Thymus (tissue), 11 donors: Measurements from ENCODE around the gene HIVEP2. TPM values are rescaled to one million over a fixed set of nuclear protein-coding genes. Genes with fewer than 3 reads are reported as not detected.

Experiments used
- DNase-seq, 9 donors: peaks; one replicate each; pipeline ENCODE4 v3.0.0-alpha.2; 2013; ENCODE audit warnings: low spot score in 9 of 9, low read depth in 6 of 9, missing footprints in 1 of 9
- H3K27ac ChIP-seq, 2 donors: one replicate each; pipeline ENCODE4 v1.5.1; 2013; ENCODE audit warnings: control low read depth in 1 of 2, low read depth in 1 of 2, low read length in 1 of 2, mild to moderate bottlenecking in 1 of 2, moderate library complexity in 1 of 2
- H3K27me3 ChIP-seq, 2 donors: one replicate each; pipeline ENCODE4 v1.5.1; 2013; ENCODE audit warnings: low read length in 1 of 2; ENCODE audit not compliant: control insufficient read depth in 2 of 2, insufficient read depth in 1 of 2
- H3K36me3 ChIP-seq, 2 donors: one replicate each; pipeline ENCODE4 v1.5.1; 2013; ENCODE audit warnings: low read length in 1 of 2, mild to moderate bottlenecking in 1 of 2, moderate library complexity in 1 of 2; ENCODE audit not compliant: control insufficient read depth in 2 of 2, insufficient read depth in 2 of 2
- H3K4me1 ChIP-seq, 2 donors: one replicate each; pipeline ENCODE4 v1.5.1; 2013; ENCODE audit warnings: low read length in 2 of 2; ENCODE audit not compliant: control insufficient read depth in 2 of 2, insufficient read depth in 2 of 2
- H3K4me3 ChIP-seq, 2 donors: one replicate each; pipeline ENCODE4 v1.5.1; 2013; ENCODE audit warnings: low read length in 2 of 2, control low read depth in 1 of 2, mild to moderate bottlenecking in 1 of 2
- H3K9me3 ChIP-seq, 2 donors: one replicate each; pipeline ENCODE4 v1.5.1; 2013; ENCODE audit warnings: low read length in 1 of 2, mild to moderate bottlenecking in 1 of 2; ENCODE audit not compliant: control insufficient read depth in 2 of 2, insufficient read depth in 1 of 2
- WGBS: extraction: QIAGEN DNeasy Blood & Tissue Kit; methylation state at CpG from one replicate; pipeline ENCODE4 v1.1.7; 2013; 5-methylcytosine and 5-hydroxymethylcytosine counted together
- polyA plus RNA-seq: library from polyadenylated mRNA; stranded (reverse); fragments of 200-250 nt; gene quantifications from one replicate; pipeline ENCODE4 v1.2.3, GENCODE V29; 2013
- total RNA-seq: library from RNA; stranded (reverse); fragments of 120-200 nt; gene quantifications from one replicate; pipeline ENCODE4 v1.2.4, GENCODE V29; 2013
- donor health status: healthy.

HIVEP2 gene
- total and polyA plus RNA-seq, 2 donors = 11.6 to 16.4 TPM

DNA sequence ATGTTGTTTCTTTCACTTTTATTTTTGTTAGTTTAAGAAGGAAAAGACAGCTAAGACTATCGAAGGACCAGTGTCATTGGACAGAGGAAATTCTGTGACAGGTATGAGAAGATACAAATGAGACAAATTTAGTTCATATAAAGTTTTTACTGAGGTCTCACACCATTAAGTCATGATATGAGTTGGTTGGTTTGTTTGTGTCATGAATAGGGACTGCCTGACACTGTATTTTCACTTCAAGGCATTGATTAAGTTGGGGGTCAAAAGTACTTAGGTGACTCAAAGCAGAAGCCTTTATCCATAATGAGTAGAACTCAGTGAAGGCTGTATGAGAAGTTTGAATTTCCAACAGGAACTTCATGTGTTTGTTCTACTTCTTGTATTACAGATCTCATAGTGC lies 21.3 kb upstream of the HIVEP2 start:
- Histone ChIP-seq H3K4me3 (no peak overlapping the region), H3K36me3 (no peaks in the 10 kb centered on the region), H3K27me3 (no peaks in the 10 kb centered on the region), H3K9me3 (no peaks in the 10 kb centered on the region), H3K4me1 (no peaks in the 10 kb centered on the region), H3K27ac (no peak overlapping the region)
- 97% methylated on average over 1 of the region's 1 CpG for WGBS
- DNase-seq = no peak

DNA sequence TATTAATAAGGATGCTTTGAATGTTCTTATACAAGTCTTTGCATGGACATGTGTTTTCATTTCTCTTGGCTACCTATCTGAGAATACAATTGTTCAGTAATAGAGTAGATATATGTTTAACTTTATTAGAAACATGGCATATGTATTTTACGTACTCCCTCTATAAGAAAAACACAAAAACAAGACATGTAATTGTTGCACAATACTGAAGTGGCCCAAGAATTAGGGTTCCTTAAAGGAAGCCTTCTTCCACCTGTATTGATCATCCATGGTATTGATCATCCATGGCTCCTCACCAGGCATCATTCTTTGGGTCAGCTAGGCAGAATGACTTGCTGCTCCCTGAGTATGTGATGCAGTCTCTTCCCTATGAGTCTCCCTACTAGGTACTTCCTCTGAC lies 20.2 kb upstream of the HIVEP2 start:
- Histone ChIP-seq H3K4me1 (no peaks in the 10 kb centered on the region), H3K4me3 (no peak overlapping the region), H3K9me3 (no peaks in the 10 kb centered on the region), H3K27me3 (no peaks in the 10 kb centered on the region), H3K27ac (no peak overlapping the region), H3K36me3 (no peaks in the 10 kb centered on the region)
- no peak for DNase-seq
- 97% methylated on average over 1 of the region's 1 CpG for WGBS

DNA sequence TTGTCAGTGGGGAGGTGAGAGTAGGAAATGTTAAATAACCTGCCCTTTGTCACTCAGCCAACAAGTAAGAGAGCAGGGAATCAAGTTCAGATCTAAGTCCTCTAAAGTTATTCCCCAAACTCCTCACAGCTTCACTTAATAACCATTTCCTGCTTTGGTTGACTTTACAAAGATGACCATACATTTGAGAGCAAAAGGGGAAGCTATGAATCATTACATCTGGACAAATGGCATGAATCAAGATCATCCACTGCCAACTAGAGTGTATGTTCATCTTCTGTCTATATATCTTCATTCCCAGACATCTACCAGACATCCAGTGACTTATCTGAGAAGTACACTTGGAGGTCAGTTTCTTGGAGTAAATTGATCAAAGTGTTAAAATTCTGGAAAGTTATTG lies 15.1 kb upstream of the HIVEP2 start:
- H3K27ac ChIP-seq = no peak overlapping the region
- no peaks in the 10 kb centered on the region for H3K9me3 ChIP-seq
- H3K36me3 ChIP-seq = no peaks in the 10 kb centered on the region
- H3K4me3 ChIP-seq = no peak overlapping the region
- no peaks in the 10 kb centered on the region for H3K27me3 ChIP-seq
- DNase-seq = no peak
- no peaks in the 10 kb centered on the region for H3K4me1 ChIP-seq

DNA sequence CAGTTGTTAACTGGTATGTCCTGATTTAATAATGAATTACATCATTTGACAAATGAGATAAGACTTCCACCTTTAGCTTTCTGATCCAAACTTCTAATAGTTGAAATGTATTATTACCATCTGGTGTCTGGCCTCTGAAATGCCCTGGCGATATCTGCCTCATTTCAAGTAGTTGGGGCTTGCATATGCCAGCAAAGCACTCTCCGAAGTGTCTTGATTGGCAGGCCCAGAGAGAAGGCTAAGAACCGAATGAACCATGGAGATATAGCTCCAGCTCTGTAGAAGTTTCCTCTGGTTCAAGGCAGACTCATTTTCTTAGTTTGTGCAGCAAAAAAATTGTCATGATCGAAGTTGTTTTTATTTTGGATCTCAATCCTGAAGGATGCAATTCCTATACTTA lies 13.4 kb upstream of the HIVEP2 start:
- no peaks in the 10 kb centered on the region for H3K27me3 ChIP-seq
- H3K27ac ChIP-seq = no peak overlapping the region
- no peak for DNase-seq
- no peak overlapping the region for H3K4me3 ChIP-seq
- 98% methylated on average over 4 of the region's 4 CpGs for WGBS
- no peaks in the 10 kb centered on the region for H3K4me1 ChIP-seq
- H3K9me3 ChIP-seq = no peaks in the 10 kb centered on the region
- H3K36me3 ChIP-seq = no peaks in the 10 kb centered on the region

DNA sequence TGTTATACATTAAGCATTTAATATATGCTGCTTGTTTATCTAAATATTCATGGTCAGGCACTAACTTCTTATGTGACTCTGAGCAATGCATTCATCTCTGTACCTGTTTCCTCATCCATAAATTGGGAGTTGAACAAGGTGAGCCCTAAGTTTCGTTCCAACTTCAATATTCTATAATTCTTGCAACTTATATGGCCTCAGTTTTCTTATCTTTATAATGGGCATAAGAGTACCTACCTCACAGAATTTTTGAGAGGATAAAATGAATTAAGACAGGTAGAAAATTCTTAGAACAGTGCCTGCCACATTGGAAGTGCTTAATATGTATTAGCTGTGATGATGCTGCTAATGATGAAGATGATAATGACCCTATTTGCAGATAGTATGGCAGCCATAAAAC lies 11.8 kb upstream of the HIVEP2 start:
- H3K36me3 ChIP-seq = no peaks in the 10 kb centered on the region

GRCh38 chr6:142954844-142955243 lies 9.9 kb upstream of the HIVEP2 start:
- 92% methylated on average over 2 of the region's 2 CpGs for WGBS
- no peak overlapping the region for H3K4me3 ChIP-seq
- no peak for DNase-seq
- H3K4me1 ChIP-seq = no peaks in the 10 kb centered on the region
- H3K9me3 ChIP-seq = no peaks in the 10 kb centered on the region
- no peaks in the 10 kb centered on the region for H3K27me3 ChIP-seq
- H3K36me3 ChIP-seq = no peaks in the 10 kb centered on the region
- H3K27ac ChIP-seq = no peak overlapping the region

More for the DNA sequence above, 11.8 kb upstream of the HIVEP2 start:
- WGBS = 99% methylated on average over 1 of the region's 1 CpG
- no peak for DNase-seq
- H3K4me3 ChIP-seq = no peak overlapping the region
- no peaks in the 10 kb centered on the region for H3K9me3 ChIP-seq
- no peaks in the 10 kb centered on the region for H3K4me1 ChIP-seq
- H3K27ac ChIP-seq = no peak overlapping the region
- H3K27me3 ChIP-seq = no peaks in the 10 kb centered on the region

DNA sequence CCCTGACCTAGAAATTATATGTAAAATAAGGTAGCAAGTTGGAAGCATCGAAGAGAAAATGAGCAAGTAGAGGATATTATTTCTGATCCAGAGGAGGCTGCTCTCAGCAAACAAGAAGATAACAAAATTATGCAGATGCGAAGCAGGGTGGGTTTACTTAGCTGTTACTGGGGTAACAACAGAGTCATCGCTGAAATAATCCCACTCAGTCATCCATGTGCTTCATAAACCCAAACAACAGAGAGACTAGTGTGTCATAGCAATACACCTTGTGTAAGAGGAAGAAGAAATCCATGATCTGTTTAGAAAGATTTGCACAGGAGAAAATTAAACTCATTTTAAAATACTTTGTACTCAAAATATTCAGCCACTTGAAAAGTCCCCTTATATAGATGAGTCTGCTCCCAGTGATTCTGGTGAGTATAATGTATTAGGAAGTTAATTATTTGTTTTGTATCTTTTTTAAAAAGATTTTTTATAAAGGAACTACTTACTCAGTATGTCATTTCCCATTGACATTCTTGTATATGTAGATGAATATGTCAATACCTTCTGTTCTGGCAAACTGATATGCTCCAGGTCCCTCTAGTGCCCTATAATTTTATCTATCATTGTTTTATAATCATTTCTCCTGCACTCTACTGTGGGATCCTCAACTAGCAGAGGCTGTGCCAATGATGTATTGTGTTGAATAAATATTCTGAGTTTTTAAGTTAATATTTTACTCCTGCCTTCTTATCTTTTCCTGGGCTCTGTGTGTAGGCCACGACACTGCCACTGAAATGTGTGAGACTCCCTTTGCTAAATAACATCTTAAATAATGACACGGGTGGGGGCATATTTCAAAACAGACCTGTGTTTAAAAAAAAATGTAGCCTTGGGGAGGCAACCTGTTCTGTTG lies 8.6 kb upstream of the HIVEP2 start:
- no peak for DNase-seq
- Histone ChIP-seq H3K36me3 (no peaks in the 10 kb centered on the region), H3K27me3 (no peaks in the 10 kb centered on the region), H3K27ac (no peak overlapping the region), H3K4me1 (no peaks in the 10 kb centered on the region), H3K9me3 (no peaks in the 10 kb centered on the region), H3K4me3 (no peak overlapping the region)
- WGBS = 97% methylated on average over 5 of the region's 5 CpGs

DNA sequence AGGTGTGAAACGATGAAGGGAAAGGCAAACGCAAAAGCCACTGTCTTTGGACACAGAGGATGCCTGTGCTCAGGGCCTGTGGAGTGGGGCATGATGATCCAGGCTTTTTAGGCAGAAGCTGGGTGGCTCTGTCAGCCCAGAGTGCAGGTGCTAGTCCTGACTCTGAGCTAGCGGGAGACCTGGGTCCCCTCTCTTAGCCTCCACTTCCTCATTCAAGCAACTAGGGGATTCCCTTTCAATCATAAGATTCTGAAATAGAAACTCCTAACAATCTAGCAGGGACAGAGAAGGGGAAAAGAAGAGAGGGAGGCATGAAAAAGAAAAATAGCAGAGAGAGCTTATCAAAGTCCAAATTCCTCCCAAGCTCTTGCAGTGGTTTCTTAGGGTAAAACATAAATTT lies 7.6 kb upstream of the HIVEP2 start:
- H3K27me3 ChIP-seq = no peaks in the 10 kb centered on the region
- H3K4me3 ChIP-seq = no peak overlapping the region
- no peaks in the 10 kb centered on the region for H3K9me3 ChIP-seq
- 93% methylated on average over 3 of the region's 3 CpGs for WGBS
- H3K36me3 ChIP-seq = no peaks in the 10 kb centered on the region
- DNase-seq = no peak
- H3K4me1 ChIP-seq = peaks cover 0 to 2% of the 10 kb centered on the region in 2 donors
- H3K27ac ChIP-seq = no peak overlapping the region

DNA sequence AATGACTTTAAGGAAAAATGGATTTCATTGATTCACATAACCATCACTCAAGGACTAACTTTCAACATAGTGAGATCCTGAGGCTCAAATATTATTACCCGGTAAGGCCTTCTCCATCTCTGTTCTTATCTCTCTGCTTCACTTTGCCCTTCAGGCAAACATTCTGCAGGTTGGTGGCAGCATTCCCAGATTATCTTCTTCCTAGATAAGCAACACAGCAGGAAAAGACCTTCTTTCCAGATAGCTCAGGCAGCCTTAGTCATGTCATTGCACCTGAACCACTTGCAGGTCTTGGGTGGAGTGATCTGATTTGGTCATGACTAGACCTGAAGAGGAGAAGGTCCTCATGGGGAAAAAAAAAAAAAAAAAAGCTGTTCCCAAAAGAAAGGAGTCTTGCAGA lies 5.3 kb upstream of the HIVEP2 start:
- no peak for DNase-seq
- Histone ChIP-seq H3K27ac (no peak overlapping the region), H3K4me3 (no peak overlapping the region), H3K27me3 (peaks cover 0 to 4% of the 10 kb centered on the region in 2 donors), H3K4me1 (peaks cover 0 to 10% of the 10 kb centered on the region in 2 donors), H3K9me3 (no peaks in the 10 kb centered on the region), H3K36me3 (no peaks in the 10 kb centered on the region)
- WGBS = 98% methylated on average over 1 of the region's 1 CpG
